ENCODE results near the gene ADCY7. TPM values are rescaled to one million over a fixed set of nuclear protein-coding genes. Genes with fewer than 3 reads are reported as not detected.

The ADCY7 gene
- total and polyA plus RNA-seq, 3 donors from 2014 or later: 5.9 to 9.4 (median 5.9) TPM

DNA sequence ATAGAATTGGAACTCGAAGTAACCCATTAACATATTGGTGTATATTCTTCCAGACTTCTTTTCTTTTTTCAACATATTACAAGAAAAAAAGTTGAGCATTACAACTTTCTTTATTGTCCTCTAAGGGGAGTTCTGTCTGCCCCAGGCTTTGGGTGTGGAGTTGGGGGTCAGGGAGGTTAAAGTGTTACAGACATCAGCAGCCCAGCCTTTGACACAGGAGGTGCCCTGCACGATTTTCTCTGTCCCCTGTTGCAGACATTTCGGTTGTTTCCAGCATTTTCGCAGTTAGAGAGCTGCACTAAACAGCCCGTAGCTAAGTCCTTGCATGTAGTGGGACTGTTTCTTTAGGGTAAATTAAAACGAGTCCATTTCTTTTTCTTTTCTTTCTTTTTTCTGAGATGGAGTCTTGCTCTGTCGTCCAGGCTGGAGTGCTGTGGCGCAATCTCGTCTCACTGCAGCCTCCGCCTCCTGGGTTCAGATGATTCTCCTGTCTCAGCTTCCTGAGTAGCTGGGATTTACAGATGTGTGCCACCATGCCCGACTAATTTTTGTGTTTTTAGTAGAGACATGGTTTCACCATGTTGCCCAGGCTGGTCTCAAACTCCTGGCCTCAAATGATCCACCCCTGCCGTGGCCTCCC, 13.4 kb upstream of the ADCY7 start:
- no peak overlapping the region for H3K4me3 ChIP-seq
- H3K4me1 ChIP-seq: no peaks in the 10 kb centered on the region
- DNase-seq: no peak
- H3K27ac ChIP-seq: no peak overlapping the region
- H3K27me3 ChIP-seq: no peaks in the 10 kb centered on the region
- no peaks in the 10 kb centered on the region for H3K36me3 ChIP-seq (ENCODE audit: low read depth, missing control alignments)
- 81 to 88% methylated on average over 12 of the region's 12 CpGs for WGBS, 2 donors
- intact Hi-C loops (cut with DNase I; ENCODE audit: low total_unique reads): no loop called here
- no peaks in the 10 kb centered on the region for H3K9me3 ChIP-seq
- TF ChIP-seq POLR2A (IDR thresholded peaks at IDR 0.05): no peak
- TF ChIP-seq, protein P1, sequence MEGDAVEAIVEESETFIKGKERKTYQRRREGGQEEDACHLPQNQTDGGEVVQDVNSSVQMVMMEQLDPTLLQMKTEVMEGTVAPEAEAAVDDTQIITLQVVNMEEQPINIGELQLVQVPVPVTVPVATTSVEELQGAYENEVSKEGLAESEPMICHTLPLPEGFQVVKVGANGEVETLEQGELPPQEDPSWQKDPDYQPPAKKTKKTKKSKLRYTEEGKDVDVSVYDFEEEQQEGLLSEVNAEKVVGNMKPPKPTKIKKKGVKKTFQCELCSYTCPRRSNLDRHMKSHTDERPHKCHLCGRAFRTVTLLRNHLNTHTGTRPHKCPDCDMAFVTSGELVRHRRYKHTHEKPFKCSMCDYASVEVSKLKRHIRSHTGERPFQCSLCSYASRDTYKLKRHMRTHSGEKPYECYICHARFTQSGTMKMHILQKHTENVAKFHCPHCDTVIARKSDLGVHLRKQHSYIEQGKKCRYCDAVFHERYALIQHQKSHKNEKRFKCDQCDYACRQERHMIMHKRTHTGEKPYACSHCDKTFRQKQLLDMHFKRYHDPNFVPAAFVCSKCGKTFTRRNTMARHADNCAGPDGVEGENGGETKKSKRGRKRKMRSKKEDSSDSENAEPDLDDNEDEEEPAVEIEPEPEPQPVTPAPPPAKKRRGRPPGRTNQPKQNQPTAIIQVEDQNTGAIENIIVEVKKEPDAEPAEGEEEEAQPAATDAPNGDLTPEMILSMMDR (IDR thresholded peaks at IDR 0.05): no peak

- Histone ChIP-seq H3K4me1 (no peaks in the 10 kb centered on the region), H3K36me3 (ENCODE audit: low read depth, missing control alignments) (no peaks in the 10 kb centered on the region), H3K9me3 (no peaks in the 10 kb centered on the region), H3K27me3 (no peaks in the 10 kb centered on the region), H3K27ac (no peak overlapping the region), H3K4me3 (no peak overlapping the region)
- WGBS, 2 donors: 86 to 89% methylated on average over 8 of the region's 8 CpGs
- no peak for TF ChIP-seq POLR2A (IDR thresholded peaks at IDR 0.05)
- TF ChIP-seq, protein P1 (IDR thresholded peaks at IDR 0.05): no peak
- intact Hi-C loops (cut with DNase I; ENCODE audit: low total_unique reads): no loop called here
- DNase-seq: no peak
Measured at GRCh38 chr16:50253514-50253910, 12.8 kb upstream of the ADCY7 start.

DNA sequence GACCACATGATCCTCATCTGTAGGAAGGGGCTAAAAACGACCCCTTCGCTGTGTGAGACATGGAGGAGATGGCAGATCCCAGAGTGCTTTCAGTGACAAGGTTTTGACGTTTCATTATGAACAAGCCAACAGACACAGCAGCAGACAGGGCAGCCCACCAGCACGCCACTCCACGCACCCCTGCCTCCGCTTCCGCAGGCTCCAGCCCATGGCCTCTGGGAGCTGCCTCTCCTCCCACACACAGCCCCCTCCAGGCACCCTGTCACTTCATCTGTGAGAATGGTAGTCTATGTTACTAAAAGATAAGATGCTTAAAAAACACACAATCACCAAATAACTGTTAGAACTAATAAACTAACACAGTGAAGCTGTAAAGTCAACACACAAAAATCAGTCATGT, 12.3 kb upstream of the ADCY7 start:
- Histone ChIP-seq H3K4me3 (no peak overlapping the region), H3K27ac (no peak overlapping the region), H3K9me3 (no peaks in the 10 kb centered on the region), H3K4me1 (peaks cover under 1% of the 10 kb centered on the region), H3K36me3 (ENCODE audit: low read depth, missing control alignments) (no peaks in the 10 kb centered on the region), H3K27me3 (no peaks in the 10 kb centered on the region)
- 71 to 97% methylated on average over 7 of the region's 7 CpGs for WGBS, 2 donors
- intact Hi-C loops (cut with DNase I; ENCODE audit: low total_unique reads): no loop called here
- DNase-seq: no peak
- TF ChIP-seq, protein P1 (IDR thresholded peaks at IDR 0.05): no peak
- TF ChIP-seq POLR2A (IDR thresholded peaks at IDR 0.05): no peak

- no peaks in the 10 kb centered on the region for H3K9me3 ChIP-seq
Measured at GRCh38 chr16:50255538-50255937, 10.8 kb upstream of the ADCY7 start.

More at GRCh38 chr16:50255538-50255937, 10.8 kb upstream of the ADCY7 start:
- intact Hi-C loops (cut with DNase I; ENCODE audit: low total_unique reads): no loop called here
- Histone ChIP-seq H3K4me1 (peaks cover 9% of the 10 kb centered on the region), H3K27ac (no peak overlapping the region), H3K36me3 (ENCODE audit: low read depth, missing control alignments) (no peaks in the 10 kb centered on the region), H3K4me3 (no peak overlapping the region), H3K27me3 (no peaks in the 10 kb centered on the region)
- no peak for TF ChIP-seq POLR2A (IDR thresholded peaks at IDR 0.05)
- TF ChIP-seq, protein P1 (IDR thresholded peaks at IDR 0.05): no peak
- 94 to 95% methylated on average over 2 of the region's 2 CpGs for WGBS, 2 donors
- DNase-seq: no peak
